Muscle of arm (tissue), 12 donors: Measurements from ENCODE around the gene HHIPL1. TPM values are rescaled to one million over a fixed set of nuclear protein-coding genes. Genes with fewer than 3 reads are reported as not detected.
A peak's percentile ranks its signal among the peaks of the same experiment; 100 is the strongest.

ENCODE experiments used
- DNase-seq: peaks from one replicate; pipeline ENCODE4 v3.0.0-alpha.2; 2013
- polyA plus RNA-seq, 12 donors: library from polyadenylated mRNA; unstranded; fragments of 120-200 nt; gene quantifications; one replicate each; pipeline ENCODE4 v1.2.1, GENCODE V29; 2013; ENCODE audit not compliant: insufficient read length in 12 of 12

Gene HHIPL1
- polyA plus RNA-seq, 12 donors = 1.2 to 2.2 (median 1.7) TPM; not detected in 1

GRCh38 chr14:99609245-99610170 lies 35.4 kb upstream of the HHIPL1 start:
- DNase-seq = no peak

- DNase-seq = no peak
Observed at GRCh38 chr14:99611646-99612045, 33.3 kb upstream of the HHIPL1 start.

GRCh38 chr14:99612071-99612737 lies 32.7 kb upstream of the HHIPL1 start:
- DNase-seq = no peak

- DNase-seq = no peak
Observed at GRCh38 chr14:99612738-99613330, 32.1 kb upstream of the HHIPL1 start.

- no peak for DNase-seq
Observed at GRCh38 chr14:99615497-99616157, 29.3 kb upstream of the HHIPL1 start.

GRCh38 chr14:99616832-99617800 lies 27.8 kb upstream of the HHIPL1 start:
- DNase-seq = no peak

- DNase-seq = peak; percentile 49
Observed at GRCh38 chr14:99619835-99620834, 24.8 kb upstream of the HHIPL1 start.

- DNase-seq = no peak
Observed at GRCh38 chr14:99621948-99622347, 23.0 kb upstream of the HHIPL1 start.

GRCh38 chr14:99624024-99624423 lies 20.9 kb upstream of the HHIPL1 start:
- DNase-seq = no peak

DNA sequence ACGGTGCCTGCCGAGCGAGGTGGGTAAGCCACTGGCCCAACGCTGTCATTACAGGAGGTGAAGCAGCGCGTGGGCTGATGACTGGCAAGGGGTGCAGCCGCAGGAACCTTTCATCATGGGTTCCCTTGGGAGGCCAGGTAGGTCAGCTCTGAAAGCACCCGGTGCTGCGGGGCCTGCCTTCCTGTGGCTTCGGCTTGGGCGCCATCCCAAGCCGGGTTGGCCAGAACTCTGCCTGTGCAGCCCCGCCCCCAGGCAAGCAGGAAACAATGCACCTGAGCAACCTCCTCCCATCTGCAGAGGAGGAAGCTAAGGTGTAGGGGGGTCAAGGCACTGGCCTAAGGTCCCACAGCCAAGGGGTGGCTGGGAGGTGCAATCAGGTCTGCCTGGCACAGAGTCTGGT lies 20.0 kb upstream of the HHIPL1 start:
- no peak for DNase-seq

GRCh38 chr14:99625476-99625875 lies 19.5 kb upstream of the HHIPL1 start:
- DNase-seq = no peak

DNA sequence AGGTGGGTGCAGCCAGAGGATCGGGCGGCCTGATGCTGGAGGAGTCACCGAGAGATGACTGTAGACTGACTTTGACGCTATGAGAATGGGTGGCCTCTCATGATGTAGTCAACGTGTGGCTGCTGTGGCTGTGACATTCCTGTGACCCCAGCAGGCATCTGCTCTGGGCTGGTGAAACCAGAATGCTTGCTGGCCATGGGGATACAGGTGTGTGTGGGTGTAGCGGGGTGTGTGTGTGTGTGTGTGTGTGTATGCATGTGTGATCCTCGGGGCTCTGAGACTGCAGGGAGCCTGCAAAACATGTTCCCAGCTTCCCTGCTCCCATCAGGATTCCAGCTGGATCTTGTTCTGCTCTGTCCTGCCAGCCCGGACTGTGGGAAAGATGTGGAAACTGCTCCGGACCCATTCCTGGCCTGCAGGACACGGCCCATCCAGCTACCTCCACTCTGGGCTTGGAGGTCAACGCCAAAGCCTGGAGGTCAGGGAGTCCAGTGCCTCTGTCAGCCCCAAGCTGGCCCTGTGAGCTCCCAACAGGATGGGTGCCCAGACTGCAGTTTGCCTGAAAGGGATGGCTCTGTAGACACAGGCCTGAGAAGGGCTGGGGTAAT lies 18.8 kb upstream of the HHIPL1 start:
- no peak for DNase-seq

DNA sequence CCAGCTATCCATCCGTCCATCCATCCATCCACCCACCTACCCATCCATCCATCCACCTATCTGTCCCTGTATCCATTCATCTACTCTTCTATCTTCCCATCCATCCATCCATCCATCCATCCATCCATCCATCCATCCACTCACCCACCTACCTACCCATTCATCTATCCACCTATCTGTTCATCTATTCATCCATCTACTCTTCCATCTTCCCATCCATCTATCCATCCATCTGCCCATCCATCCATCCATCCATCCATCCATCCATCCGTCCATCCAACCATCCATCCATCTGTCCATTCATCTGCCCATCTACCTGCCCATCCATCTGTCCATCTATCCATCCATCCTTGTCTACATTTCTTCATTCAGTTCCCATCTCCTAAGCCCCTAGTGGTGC lies 17.8 kb upstream of the HHIPL1 start:
- DNase-seq = no peak

- DNase-seq = no peak
Observed at GRCh38 chr14:99627510-99628381, 17.2 kb upstream of the HHIPL1 start.

GRCh38 chr14:99628887-99629618 lies 15.9 kb upstream of the HHIPL1 start:
- peak; percentile 64 for DNase-seq

DNA sequence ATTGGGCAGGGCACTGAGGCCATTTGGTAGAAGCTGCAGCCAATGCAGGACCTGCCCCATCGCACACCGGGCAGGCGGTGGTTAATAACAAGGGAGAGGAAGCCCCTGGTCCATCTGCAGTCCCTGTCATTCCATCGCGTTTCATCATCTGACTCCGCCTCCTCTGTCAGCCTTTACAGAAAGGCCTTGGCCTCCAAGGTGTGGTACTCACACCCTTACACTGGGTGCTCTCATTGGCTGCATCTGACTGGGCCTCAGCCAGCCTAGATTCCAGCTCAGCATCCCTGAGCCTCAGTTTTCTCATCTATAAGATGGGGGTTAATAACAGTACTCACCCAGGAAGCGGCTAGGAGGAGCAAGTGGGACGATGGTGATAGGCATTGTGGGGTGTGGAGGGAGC lies 14.7 kb upstream of the HHIPL1 start:
- no peak for DNase-seq

- no peak for DNase-seq
Observed at GRCh38 chr14:99632410-99633035, 12.4 kb upstream of the HHIPL1 start.
